HG03354 (cell line): ENCODE measurements around the gene PCDHGB4.
A peak's percentile ranks its signal among the peaks of the same experiment; 100 is the strongest.
"Not testable (repeated sequence)": the region's sequence is repeated elsewhere in the genome, so short reads cannot be mapped to it uniquely, and the experiment has no call there.

ENCODE experiments used
- ATAC-seq: cut with Tn5 transposase; IDR thresholded peaks from one replicate; pipeline ENCODE4 v1.9.1; 2021; ENCODE audit warnings: mild to moderate bottlenecking; ENCODE audit not compliant: unreplicated experiment, poor library complexity, severe bottlenecking

PCDHGB4 gene

DNA sequence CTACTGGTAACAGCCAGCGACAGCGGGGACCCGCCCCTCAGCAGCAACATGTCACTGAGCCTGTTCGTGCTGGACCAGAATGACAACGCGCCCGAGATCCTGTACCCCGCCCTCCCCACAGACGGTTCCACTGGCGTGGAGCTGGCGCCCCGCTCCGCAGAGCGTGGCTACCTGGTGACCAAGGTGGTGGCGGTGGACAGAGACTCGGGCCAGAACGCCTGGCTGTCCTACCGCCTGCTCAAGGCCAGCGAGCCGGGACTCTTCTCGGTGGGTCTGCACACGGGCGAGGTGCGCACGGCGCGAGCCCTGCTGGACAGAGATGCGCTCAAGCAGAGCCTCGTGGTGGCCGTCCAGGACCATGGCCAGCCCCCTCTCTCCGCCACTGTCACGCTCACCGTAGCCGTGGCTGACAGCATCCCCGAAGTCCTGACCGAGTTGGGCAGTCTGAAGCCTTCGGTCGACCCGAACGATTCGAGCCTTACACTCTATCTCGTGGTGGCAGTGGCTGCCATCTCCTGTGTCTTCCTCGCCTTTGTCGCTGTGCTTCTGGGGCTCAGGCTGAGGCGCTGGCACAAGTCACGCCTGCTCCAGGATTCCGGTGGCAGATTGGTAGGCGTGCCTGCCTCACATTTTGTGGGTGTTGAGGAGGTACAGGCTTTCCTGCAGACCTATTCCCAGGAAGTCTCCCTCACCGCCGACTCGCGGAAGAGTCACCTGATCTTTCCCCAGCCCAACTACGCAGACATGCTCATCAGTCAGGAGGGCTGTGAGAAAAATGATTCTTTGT lies 7.1 kb downstream of the PCDHGB4 start:
- not testable (repeated sequence) for ATAC-seq

DNA sequence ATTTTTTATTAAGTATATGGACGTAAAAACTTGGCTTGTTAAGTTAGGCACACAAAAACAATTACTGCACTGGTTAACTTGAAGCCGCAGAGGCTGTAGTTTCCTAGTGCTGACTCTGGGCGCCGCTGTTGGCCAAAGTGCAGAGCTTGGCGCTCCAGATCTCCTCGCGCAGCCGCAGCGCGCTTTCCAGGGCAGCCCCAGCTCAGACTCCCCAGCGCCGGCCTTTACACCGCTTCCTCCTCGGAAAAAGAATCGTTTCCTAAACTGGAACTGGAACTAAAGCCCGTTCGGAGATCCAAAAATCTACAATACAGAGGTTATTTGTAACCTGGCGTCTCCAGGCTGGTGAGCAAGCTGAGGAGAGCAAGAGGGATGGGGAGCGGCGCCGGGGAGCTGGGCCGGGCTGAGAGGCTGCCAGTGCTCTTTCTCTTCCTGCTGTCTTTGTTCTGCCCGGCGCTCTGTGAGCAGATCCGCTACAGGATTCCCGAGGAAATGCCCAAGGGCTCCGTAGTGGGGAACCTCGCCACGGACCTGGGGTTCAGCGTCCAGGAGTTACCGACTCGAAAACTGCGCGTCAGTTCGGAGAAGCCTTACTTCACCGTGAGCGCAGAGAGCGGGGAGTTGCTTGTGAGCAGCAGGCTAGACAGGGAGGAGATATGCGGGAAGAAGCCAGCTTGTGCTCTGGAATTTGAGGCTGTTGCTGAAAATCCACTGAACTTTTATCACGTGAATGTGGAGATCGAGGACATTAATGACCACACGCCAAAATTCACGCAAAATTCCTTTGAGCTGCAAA lies 10.5 kb downstream of the PCDHGB4 start, which contains the start of gene PCDHGB5:
PCDHGB5 (plus strand) TSS at position 192 of the 796 bp plus-strand sequence; CDS start at position 373, 181 bp downstream.
- ATAC-seq: peak; percentile 93

DNA sequence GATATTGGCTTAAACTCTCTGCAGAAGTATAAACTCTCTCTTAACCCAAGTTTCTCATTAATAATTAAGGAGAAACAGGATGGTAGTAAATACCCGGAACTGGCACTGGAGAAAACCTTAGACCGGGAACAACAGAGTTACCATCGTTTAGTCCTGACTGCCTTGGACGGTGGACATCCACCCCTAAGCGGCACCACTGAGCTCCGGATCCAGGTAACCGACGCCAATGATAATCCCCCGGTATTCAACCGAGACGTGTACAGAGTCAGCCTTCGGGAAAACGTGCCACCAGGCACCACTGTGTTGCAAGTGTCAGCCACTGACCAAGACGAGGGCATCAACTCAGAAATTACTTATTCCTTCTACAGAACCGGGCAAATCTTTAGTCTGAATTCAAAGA lies 11.1 kb downstream of the PCDHGB4 start:
- ATAC-seq: no peak

DNA sequence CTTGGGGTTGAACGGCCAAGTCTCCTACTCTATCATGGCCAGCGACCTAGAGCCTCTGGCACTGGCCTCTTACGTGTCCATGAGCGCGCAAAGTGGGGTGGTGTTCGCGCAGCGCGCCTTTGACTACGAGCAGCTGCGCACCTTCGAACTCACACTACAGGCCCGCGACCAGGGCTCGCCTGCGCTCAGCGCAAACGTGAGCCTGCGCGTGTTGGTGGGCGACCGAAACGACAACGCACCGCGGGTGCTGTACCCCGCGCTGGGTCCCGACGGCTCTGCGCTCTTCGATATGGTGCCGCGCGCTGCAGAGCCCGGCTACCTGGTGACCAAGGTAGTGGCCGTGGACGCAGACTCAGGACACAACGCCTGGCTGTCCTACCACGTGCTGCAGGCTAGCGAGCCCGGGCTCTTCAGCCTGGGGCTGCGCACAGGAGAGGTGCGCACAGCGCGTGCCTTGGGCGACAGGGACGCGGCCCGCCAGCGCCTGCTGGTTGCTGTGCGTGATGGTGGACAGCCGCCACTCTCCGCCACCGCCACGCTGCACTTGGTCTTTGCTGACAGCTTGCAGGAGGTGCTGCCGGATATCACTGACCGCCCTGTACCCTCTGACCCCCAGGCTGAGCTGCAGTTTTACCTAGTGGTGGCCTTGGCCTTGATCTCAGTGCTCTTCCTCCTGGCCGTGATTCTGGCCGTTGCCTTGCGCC lies 12.2 kb downstream of the PCDHGB4 start:
- ATAC-seq: no peak

DNA sequence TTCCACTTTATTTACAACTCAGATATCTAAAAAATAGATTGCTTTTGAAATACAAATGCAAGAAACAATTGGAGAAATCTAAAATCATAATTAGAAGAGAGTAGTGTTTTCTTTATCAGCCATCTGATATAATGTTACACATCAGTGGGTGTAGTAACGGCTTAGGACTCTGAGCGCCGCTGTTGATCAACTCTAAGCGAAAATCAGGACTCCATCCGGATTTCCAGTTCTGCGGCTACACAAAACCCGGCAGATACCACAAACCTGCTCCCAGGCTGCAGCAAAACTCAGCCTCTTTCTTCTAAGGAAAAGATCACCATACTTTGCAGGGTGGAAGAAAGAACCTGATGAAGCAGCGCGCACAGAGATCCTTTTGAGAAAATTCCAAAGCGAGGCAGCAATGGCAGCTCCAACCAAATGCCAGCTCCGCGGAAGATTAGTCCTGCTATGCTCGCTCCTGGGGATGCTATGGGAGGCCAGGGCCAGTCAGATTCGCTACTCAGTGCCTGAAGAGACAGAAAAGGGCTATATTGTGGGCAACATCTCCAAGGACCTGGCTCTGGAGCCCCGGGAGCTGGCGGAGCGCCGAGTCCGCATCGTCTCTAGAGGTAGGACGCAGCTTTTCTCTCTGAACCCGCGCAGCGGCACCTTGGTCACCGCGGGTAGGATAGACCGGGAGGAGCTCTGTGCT lies 15.2 kb downstream of the PCDHGB4 start, which contains the start of gene PCDHGA9:
PCDHGA9 (plus strand) TSS at position 226 of the 691 bp plus-strand sequence; CDS start at position 401, 175 bp downstream.
- no peak for ATAC-seq

DNA sequence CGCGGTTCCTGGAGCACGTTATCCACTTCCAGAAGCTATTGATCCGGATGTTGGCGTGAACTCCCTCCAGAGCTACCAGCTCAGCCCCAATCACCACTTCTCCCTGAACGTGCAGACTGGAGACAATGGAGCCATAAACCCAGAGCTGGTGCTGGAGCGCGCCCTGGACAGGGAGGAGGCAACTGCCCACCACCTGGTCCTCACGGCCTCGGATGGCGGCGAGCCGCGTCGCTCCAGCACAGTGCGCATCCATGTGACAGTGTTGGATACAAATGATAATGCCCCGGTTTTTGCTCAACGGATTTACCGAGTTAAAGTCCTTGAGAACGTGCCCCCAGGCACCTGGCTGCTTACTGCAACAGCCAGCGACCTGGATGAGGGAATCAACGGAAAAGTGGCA lies 15.9 kb downstream of the PCDHGB4 start:
- no peak for ATAC-seq

DNA sequence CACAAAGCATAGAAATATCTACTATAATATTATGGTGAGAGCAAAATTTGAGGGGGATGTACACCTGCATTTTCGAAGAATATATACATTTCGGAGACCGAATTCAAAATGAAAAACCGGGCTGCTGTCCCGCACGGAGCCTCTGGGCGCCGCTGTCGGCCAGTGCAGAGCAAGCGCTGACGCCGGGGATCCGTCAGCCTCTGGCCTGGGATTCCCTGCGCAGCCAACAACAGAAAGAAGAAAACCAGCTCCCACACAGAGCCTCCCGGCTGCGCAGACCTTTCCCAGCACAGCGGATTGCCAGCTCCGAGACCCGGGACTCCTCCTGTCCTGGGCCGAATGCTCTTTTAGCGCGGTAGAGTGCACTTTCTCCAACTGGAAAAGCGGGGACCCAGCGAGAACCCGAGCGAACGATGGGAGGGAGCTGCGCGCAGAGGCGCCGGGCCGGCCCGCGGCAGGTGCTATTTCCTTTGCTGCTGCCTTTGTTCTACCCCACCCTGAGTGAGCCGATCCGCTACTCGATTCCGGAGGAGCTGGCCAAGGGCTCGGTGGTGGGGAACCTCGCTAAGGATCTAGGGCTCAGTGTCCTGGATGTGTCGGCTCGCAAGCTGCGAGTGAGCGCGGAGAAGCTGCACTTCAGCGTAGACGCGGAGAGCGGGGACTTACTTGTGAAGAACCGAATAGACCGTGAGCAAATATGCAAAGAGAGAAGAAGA lies 20.4 kb downstream of the PCDHGB4 start, which contains the start of gene PCDHGB6:
PCDHGB6 (plus strand) TSS at position 232 of the 716 bp plus-strand sequence; CDS start at position 414, 182 bp downstream.
- ATAC-seq: peak; percentile 81

DNA sequence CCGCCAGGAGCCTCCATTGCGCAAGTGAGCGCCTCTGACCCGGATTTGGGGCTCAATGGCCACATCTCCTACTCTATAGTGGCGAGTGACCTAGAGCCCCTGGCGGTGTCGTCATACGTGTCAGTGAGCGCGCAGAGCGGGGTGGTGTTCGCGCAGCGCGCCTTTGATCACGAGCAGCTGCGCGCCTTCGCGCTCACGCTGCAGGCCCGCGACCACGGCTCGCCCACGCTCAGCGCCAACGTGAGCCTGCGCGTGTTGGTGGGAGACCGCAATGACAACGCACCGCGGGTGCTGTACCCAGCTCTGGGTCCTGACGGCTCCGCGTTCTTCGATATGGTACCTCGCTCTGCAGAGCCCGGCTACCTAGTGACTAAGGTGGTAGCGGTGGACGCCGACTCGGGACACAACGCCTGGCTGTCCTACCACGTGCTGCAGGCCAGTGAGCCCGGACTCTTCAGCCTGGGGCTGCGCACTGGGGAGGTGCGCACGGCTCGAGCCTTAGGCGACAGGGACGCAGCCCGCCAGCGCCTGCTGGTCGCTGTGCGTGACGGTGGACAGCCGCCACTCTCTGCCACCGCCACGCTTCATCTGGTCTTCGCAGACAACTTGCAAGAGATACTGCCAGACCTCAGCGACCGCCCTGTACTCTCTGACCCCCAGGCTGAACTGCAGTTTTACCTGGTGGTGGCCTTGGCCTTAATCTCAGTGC lies 22.3 kb downstream of the PCDHGB4 start:
- no peak for ATAC-seq

DNA sequence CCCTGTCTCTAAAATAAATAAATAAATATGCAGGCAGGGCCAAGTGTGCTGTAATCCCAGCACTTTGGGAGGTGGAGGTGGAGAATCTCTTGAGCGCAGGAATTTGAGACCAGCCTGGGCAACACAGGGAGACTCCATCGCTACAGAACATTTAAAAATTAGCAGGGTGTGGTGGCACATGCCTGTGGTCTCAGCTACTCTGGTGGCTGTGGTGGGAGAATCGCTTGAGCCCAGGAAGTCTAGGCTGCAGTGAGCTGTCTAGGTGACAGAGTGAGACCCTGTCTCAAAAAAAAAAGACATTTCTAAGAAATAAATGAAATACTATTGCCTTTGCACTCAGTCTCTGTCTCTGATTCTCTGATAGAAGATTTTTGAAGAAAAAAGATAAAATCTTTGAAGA lies 24.1 kb downstream of the PCDHGB4 start:
- ATAC-seq: no peak

DNA sequence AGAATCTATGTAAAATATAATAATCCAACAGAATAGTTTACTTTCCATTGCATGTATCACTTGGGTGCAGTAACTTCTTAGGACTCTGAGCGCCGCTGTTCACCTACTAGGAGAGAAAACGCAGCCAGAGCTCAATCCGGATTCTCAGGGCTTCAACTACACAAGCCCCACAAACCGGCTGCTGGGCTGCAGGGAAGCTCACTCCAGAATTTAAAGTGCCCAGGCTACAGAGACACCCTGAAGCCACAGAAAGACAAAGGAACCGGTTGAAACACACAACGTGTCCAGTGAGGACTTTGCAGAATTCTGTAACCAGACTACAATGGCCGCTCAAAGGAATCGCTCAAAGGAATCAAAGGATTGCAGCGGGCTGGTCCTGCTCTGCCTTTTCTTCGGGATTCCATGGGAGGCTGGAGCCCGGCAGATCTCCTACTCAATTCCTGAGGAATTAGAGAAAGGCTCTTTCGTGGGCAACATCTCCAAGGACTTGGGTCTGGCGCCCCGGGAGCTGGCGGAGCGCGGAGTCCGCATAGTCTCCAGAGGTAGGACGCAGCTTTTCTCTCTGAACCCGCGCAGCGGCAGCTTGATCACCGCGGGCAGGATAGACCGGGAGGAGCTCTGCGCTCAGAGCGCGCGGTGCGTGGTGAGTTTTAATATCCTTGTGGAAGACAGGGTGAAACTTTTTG lies 25.5 kb downstream of the PCDHGB4 start, which contains the start of gene PCDHGA10:
PCDHGA10 (plus strand) TSS at position 134 of the 686 bp plus-strand sequence; CDS start at position 323, 189 bp downstream.
- peak; percentile 81 for ATAC-seq

DNA sequence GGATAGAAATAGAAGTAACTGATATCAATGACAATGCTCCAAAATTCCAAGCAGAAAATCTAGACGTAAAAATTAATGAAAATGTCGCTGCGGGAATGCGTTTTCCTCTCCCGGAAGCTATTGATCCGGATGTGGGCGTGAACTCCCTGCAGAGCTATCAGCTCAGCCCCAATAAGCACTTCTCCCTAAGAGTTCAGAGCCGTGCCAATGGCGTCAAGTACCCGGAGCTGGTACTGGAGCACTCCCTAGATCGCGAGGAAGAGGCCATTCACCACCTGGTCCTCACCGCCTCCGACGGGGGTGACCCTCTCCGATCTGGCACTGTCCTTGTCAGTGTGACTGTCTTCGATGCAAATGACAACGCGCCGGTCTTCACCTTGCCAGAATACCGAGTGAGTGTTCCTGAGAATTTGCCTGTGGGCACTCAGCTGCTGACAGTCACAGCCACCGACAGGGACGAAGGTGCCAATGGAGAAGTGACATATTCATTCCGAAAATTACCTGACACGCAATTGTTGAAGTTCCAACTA lies 26.1 kb downstream of the PCDHGB4 start:
- no peak for ATAC-seq

DNA sequence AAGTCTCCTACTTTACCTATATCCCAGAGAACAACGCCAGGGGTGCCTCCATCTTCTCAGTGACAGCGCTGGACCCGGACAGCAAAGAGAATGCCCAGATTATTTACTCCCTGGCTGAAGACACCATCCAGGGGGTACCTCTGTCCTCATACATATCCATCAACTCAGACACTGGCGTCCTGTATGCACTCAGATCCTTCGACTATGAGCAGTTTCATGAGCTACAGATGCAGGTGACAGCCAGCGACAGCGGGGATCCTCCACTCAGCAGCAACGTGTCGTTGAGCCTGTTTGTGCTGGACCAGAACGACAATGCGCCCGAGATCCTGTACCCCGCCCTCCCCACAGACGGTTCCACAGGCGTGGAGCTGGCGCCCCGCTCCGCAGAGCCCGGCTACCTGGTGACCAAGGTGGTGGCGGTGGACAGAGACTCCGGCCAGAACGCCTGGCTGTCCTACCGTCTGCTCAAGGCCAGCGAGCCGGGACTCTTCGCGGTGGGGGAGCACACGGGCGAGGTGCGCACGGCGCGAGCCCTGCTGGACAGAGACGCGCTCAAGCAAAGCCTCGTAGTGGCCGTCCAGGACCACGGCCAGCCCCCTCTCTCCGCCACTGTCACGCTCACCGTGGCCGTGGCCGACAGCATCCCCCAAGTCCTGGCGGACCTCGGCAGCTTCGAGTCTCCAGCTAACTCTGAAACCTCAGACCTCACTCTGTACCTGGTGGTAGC lies 27.2 kb downstream of the PCDHGB4 start:
- ATAC-seq: not testable (repeated sequence)

DNA sequence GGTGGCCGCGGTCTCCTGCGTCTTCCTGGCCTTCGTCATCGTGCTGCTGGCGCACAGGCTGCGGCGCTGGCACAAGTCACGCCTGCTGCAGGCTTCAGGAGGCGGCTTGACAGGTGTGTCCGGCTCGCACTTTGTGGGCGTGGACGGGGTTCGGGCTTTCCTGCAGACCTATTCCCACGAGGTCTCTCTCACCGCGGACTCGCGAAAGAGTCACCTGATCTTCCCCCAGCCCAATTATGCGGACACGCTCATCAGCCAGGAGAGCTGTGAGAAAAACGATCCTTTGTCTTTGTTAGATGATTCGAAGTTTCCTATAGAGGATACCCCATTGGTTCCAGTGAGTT lies 27.7 kb downstream of the PCDHGB4 start:
- ATAC-seq: not testable (repeated sequence)

DNA sequence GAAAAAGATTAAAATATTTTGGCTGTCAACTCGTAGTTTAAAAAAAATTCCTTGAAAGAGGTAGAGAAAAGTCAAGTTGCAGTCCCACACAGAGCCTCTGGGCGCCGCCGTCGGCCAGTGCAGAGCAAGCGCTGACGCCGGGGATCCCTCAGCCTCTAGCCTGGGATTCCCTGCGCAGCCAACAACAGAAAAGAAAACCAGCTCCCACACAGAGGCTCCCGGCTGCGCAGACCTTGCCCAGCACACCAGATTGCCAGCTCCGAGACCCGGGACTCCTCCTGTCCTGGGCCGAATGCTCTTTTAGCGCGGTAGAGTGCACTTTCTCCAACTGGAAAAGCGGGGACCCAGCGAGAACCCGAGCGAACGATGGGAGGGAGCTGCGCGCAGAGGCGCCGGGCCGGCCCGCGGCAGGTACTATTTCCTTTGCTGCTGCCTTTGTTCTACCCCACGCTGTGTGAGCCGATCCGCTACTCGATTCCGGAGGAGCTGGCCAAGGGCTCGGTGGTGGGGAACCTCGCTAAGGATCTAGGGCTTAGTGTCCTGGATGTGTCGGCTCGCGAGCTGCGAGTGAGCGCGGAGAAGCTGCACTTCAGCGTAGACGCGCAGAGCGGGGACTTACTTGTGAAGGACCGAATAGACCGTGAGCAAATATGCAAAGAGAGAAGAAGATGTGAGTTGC lies 30.1 kb downstream of the PCDHGB4 start, which contains the start of gene PCDHGB7:
PCDHGB7 (plus strand) TSS at position 184 of the 679 bp plus-strand sequence; CDS start at position 367, 183 bp downstream.
- ATAC-seq: peak; percentile 79

DNA sequence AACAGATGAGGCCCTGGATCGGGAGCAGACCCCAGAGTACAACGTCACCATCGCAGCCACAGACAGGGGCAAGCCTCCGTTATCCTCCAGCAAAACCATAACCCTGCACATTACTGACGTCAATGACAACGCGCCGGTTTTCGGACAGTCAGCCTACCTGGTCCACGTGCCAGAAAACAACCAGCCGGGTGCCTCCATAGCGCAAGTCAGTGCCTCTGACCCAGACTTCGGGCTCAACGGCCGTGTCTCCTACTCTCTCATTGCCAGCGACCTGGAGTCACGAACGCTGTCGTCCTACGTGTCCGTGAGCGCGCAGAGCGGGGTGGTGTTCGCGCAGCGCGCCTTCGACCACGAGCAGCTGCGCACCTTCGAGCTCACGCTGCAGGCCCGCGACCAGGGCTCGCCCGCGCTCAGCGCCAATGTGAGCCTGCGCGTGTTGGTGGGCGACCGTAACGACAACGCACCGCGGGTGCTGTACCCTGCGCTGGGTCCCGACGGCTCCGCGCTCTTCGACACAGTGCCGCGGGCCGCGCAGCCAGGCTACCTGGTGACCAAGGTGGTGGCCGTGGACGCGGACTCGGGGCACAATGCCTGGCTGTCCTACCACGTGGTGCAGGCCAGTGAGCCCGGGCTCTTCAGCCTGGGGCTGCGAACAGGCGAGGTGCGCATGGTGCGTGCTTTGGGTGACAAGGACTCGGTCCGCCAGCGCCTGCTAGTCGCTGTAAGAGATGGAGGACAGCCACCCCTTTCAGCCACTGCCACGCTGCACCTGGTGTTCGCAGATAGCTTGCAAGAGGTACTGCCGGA lies 31.8 kb downstream of the PCDHGB4 start:
- ATAC-seq: no peak
